ENCODE measurements around the gene C16orf90.

GRCh38 chr16:3508736-3509135, 13.4 kb upstream of the C16orf90 start:
- TF ChIP-seq CTCF (conservative IDR thresholded peaks at IDR 0.05; ENCODE audit: low read depth, low read length) (no peak), EZH2 (IDR thresholded peaks at IDR 0.05; ENCODE audit: low read length, unreplicated experiment) (no peak)

Data from PC-3 (cell line).